ENCODE results near the gene FAM171A2.

Gene FAM171A2

DNA sequence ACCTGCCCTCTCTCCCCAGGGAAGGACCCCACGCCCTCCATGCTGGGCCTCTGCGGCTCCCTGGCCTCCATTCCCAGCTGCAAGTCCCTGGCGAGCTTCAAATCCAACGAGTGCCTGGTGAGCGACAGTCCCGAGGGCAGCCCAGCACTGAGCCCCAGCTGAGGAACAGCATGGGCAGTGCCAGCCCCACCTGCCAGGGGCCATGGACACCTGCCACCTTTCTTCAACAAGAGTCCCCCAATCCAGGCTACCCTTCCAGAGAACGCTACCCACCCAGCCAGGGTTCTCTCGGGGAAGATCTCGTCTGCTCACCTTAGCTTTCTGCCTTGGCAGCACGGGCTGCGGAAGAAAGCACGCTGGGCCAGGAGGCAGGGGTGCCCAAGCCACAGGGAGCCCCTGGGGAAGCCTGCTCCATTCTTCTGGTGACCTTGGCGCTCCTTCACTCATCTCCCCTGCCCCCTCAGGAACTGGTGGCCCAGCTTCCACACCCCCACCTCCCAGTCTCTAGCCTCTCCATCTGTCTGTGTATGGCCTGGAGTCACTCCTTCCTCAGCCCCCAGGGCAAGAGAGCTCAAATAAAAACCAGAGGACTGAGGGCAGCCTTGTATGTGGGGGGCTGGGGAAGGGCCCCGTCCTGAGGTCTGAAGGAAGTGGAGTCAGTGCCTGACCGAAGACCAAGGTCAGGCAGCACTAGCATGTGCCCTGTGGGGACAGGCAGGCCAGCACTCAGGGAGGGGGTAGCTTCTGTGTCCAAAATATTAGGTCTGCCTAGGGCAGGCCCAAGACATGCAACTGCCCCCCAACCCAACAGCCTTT is 45.4 kb downstream of the FAM171A2 start:
- DNase-seq: no peak

DNA sequence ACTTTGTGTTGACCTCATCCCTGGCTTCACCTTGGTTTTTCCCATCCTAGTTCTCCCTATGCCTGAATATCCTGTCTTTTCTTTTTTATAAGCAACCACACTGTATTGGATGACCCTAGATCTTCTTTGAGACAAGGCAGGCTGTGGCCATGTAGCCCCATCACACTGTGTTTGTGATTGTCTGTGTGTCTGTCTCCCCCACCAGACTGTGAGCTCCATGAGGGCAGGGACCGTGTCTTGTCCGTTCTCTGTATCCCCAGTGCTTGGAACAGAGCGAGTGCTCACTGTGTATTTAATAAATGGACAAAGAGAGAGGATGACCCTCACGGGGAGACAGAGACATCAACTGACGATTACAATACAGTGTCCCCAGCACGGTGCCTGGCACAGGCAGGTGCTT is 46.1 kb downstream of the FAM171A2 start:
- no peak for DNase-seq

DNA sequence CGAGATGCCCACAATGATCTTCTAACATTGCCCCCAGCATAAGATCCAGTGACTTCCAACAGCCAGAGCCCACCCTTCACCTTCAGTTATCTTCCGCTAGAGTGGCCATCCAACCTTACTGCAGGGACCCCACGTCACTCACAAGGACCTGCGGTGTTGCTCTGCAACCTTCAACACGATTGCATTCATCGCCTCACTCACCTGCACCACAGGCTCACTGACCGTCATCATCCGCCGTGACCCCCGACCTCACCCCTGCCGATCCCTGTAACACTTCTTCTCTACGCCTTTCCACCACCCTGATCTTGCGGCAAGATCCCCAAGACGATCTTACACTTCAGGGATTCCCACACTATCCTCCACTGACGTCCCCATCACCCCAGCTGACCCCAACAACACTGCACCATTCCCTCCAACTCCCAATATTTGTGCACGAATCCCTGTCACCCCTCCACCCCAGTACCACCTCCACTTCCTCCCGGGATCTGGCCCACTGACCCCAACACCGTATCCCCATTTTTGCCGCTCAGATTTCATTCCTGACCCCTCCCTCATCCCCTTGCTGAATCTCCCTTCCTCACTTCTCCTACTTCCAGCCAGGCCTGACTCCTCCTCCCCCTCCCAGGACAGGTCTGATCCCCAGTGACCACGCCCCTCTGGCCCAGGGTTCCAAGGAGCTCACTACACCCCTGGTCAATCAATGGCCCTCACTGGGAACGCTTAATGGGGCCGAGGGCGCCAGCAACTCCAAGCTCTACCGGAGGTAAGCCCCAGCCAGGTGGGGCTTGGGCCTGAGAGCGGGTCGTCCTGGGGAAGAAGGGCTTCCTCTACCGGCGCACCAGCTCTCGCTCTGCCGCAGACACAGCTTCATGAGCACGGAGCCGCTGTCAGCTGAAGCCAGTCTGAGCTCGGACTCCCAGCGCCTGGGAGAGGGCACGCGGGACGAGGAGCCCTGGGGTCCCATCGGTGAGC is 47.6 kb downstream of the FAM171A2 start:
- no peak for DNase-seq

DNA sequence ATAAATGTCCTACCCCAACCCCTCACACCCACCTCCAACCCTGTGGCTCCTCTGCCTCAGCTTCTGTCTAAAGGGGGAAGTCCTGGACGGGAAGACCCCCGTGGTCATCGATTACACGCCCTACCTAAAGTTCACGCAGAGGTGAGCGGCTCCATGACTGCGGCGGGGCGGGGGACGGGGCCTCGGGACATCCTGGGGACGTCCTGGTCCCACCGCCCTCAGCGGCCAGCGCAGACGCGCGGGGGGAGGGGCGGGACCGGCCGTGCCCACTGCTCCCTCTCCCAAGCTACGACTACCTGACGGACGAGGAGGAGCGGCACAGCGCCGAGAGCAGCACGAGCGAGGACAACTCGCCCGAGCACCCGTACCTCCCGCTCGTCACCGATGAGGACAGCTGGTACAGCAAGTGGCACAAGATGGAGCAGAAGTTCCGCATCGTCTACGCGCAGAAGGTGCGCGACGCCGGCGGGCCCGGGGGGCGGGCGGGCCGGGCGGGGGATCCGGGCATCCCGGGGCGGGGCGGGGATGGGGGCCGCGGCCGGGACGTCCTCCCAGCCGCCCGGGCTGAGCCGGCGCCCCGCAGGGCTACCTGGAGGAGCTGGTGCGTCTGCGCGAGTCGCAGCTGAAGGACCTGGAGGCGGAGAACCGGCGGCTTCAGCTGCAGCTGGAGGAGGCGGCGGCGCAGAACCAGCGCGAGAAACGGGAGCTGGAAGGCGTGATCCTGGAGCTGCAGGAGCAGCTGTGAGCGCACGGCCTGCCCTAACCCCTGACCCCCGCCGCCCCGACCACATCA is 48.6 kb downstream of the FAM171A2 start:
- DNase-seq: peak; percentile 22

DNA sequence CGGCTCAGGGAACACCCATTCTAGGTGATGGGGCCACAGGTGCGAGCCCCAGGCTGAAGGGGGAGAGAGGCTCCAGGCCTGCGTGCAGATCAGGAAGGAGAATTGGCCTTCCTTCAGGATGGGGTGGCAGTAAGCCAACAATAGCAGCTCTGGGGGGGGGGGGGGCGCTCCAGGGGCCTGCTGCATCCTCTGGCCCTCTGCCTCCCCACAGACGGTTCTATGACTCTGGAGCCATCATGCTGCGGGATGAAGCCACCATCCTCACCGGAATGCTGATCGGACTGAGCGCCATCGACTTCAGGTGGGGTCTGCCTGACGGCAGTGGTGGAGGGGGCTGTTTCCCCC is 49.2 kb downstream of the FAM171A2 start:
- no peak for DNase-seq

DNA sequence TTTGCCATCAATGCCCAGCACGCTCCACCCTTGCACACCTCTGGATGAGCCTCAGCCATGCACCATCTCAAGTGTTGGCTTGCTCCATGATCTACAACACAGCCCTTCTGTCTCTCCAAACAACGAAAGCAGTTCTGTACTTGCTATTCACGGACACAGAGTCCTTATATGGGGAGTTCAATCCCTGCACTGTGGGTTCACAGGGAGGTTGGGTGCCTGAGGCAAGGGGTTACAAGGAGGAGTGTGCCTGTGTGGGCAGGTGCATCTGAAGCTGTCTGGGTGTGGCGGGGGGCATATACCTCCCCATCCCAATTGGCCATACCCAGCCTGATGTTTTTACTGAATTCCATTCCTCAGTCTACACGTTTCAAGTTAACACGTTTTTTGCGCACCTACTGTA is 49.6 kb downstream of the FAM171A2 start:
- DNase-seq: no peak

DNA sequence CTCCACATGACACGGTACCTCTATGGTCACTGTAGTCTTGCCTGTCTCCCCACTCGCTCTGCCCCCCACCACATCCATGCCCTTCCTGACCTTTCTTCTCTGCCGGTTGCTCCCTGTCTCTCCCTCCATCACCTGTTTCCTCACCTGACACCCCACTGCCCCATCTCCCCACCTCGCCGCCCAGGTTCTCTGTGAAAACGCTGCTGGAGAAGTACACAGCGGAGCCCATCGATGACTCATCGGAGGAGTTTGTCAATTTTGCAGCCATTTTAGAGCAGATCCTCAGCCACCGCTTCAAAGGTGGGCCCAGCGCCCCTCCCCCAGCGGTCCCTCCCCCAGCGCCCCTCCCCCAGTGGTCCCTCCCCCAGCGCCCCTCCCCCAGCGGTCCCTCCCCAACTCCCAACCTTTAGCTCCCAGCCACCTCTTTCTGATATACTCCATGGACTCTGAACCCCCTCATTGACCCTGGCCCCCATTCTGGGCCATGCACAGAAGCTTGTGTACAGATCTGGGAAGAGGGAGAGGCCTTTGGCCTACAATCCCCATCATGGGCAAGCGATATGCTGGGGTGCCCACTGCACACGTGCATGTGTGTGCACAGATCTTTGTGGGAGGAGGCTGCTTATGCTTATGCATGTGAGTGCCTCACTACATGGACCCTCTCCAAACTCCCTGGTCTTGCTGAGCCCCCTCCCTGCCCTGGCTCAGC is 51.1 kb downstream of the FAM171A2 start:
- no peak for DNase-seq

DNA sequence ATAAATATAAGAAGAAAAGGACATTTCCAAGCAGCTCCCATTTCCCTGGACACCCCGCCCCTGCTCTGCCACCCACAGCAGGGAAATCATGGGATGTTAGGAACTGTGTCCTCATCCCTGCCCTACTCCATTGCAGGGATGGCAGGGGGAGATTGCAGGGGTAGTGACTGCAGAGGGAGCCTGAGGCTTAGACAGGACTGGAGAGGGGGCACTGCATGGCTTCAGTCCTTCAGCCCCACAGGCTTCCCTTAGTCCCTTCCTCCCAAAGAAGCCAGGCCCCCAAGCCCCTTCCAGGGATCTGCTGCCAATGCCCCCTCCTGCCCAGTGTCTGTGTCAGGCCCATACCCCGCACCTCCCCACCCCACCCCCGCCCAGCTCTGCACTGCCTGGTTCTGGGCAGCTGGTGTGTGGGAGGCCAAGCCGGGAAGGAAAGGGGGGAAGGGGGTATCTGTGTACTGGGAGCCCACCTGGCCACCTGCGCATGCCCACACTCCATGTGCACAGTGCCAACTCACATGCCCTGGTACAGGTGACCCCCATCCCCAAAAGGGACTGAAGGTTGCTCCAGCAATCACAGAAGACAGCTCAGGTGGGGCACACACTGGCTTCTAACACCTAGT is 52.0 kb downstream of the FAM171A2 start:
- DNase-seq: no peak

DNA sequence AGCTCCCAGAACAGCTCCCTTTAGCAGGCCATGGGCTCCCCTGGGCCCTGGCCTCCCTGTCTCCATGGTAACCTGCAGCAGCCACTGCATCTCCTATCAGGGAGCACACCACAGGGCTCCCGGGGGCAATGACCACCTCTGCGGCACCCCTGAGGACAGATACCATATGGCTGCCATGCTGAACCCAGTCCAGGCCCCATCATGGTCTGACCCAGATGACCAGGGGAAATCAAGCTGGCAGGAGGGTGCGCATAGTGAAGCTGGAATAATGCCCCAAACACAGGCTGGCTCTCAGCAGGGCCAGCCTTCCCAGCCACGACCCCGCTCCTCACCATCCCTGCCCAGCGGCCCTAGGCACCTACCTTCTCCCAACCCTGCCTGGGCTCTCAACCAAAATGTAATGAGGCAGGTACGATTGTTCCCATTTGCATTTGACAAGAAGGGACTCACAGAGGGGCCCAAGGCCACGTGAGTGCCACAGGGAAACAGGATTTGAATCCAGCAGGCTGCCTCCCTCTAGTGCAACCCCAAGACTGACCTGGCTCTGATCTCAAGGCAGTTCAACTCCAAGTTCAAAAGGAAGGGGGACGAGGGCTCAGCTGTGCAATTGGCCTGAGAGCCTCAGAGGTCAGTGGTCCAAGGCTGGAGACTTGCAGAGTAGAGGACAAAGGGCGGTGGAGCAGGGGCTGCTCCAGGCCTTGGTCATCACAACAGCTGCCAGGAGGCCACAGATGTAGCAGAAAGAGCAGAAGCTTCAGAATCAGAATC is 52.9 kb downstream of the FAM171A2 start:
- DNase-seq: no peak

DNA sequence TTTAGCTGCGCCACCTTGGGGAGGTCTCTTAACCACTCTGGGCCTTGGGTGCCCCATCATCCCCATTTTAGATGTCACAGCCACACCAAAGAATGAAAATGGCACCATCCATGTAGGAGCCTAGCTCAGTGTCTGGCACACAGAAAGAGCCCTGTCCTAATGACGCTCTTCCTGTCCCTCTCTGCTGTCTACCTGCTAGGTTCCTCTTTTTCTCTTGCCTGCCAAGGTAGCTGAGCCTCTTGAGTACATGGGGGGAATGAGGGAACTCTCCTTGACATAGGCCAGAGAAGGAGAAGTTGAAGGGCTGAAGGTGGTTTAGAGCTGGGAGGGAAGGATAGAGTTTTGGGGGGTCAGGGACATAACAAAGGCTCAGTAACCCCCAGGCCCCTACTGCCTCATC is 53.5 kb downstream of the FAM171A2 start:
- no peak for DNase-seq

DNA sequence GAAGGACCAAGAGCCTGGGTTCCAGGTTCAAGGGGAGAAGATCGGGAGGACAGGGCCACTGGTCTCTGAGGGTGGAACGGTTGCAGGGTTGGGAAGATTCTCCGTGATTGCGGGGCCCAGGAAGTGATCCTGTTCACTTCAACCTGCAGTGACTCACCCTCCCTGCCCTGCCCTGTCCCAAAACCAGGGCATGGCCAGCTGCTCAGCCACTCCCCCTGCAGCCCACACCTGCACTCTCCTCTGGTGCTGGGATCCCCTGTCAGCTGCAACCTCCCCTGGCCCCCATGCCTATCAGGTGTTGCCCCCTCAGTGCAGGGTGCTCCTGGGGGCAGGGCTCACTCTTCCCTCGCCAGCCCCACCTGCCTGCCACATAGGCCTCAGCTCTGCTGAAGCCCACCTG is 54.2 kb downstream of the FAM171A2 start:
- no peak for DNase-seq

DNA sequence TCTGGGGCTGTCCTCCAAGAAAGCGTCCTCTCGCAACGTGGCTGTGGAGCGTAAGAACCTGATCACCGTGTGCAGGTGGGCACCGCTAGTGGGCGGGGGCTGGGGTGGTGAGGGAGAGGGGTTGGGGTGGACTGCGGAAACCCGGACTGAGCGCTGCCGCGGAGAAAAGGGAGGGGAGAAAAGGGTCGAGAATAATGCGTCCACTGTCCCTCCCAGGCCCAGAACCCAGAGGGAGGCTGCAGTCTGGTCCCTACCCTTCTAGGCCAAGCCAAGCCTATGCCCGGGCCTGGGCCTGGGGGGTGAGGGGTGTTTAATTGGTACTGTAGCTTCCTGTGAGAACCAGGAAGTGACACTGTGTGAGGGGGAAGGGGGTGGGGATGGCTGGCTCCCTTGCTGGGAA is 54.8 kb downstream of the FAM171A2 start:
- no peak for DNase-seq

DNA sequence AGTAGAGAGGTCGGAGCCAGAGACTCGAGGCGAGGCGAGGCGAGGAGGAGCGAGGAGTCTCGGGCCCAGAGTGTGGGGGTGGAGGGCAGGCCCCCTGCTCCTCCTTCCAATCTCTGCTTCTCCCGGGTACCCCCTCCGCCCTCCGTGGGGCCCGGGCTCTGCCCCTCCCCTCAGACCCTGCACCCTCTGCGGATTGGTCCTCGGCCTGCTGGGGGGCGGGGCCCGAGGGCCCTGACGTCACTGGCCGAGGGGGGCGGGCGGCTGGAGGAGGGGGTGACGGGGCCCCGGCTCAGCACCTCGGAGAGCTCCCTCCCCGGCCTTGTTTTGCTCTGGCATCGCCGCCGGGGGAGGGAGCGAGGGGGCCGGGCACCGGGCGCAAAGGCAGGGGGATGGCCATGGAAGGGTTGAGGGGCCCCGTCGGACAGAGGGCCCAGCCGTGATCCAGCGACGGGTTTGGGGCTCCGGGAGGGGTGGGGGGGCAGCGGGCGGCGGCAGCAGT is 55.3 kb downstream of the FAM171A2 start, which contains the start of gene RUNDC3A:
Gene RUNDC3A, plus strand, starts transcription at position 282 of the 499 bp plus-strand sequence. CDS start 232 bp downstream, outside the sequence.
- DNase-seq: peak; percentile 83

DNA sequence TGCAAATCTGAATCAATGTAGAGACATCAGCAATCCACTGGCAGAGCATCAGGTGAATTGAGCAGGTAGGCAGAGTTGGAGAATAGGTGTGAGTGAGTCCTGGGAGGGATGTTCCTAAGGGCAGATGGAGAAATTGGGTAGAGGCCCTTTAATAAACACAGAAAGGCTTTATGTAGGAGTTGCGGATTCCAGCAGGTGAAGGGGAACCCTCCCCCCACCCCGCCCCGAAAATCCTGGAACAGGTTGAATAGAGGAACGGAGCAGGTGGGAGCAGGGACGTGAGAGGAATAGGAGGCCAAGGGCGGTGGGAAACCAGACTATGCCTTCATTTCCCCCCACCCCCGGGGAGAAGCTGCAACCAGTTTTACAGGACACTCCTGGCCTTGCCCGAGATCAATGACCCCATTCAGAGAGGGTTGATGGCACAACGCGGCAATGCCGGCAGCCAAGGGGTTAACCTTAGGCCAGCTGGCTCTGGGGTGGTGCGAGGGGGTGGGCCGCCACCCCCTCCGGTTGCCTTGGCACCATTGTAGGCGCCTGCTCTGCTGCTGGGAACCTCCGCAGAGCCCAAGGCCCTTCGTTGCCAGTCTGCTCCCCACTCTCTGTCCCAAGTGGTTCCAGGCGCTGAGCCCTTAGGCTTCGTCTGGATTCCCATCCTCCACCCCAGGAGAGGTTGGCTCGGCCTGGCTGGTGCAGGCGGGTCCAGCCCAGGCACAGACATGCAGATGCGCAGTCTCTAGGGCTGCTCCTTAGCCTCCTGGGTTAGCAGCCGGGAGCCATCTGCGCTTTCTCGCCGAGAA is 56.1 kb downstream of the FAM171A2 start:
- DNase-seq: peak; percentile 67

DNA sequence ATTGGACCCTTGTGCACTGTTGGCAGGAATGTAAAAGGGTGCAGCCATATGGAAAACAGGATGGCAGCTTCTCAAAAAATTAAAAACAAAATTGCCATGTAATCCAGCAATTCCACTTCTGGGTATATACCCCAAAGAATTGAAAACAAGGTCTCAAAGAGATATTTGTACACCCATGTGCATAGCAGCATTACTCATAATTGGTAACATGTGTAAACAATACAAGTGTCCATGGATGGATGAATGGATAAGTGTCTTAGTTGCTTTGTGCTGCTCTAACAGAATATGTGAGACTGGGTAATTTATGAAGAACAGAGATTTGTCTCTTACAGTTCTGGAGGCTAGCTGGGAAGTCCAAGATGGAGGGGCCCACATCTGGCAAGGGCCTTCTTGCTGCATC is 59.0 kb downstream of the FAM171A2 start:
- no peak for DNase-seq
